ENCODE data around the gene ATP6V0B. TPM values are rescaled to one million over a fixed set of nuclear protein-coding genes. Genes with fewer than 3 reads are reported as not detected.

ATP6V0B gene
- total RNA-seq, 1 donor from 2014 or later: 129 TPM

DNA sequence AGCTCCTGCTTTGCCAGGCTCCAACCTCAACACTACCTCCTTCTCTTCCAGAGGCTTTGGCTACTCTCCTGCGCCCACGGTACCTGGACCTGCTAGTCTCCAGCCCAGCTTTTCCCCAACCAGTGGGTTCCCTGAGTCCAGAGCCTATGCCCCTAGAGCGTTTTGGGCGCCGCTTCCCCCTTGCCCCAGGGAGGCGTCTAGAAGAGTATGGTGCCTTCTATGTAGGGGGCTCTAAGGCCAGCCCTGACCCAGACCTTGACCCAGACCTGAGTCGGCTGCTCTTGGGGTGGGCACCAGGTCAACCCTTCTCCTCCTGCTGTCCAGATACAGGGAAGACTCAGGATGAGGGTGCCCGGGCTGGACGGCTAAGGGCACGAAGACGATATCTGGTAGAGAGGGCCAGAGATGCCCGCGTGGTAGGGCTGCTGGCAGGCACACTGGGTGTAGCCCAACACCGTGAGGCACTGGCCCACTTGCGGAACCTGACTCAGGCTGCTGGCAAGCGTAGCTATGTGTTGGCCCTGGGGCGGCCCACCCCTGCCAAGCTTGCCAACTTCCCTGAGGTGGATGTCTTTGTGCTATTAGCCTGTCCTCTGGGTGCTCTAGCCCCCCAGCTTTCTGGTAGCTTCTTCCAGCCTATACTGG, 3.3 kb upstream of the ATP6V0B start:
- Mint-ChIP-seq H3K9me3 (no peaks in the 10 kb centered on the region), H3K27ac (ENCODE audit: unreplicated experiment) (no peak overlapping the region), H3K4me3 (peak overlapping the region; percentile 98), H3K36me3 (ENCODE audit: low read depth) (no peaks in the 10 kb centered on the region), H3K4me1 (peaks cover 39% of the 10 kb centered on the region), H3K27me3 (ENCODE audit: low read depth) (no peaks in the 10 kb centered on the region)
- DNase-seq (ENCODE audit: low read depth, low spot score): no peak
- TF ChIP-seq, protein P1, sequence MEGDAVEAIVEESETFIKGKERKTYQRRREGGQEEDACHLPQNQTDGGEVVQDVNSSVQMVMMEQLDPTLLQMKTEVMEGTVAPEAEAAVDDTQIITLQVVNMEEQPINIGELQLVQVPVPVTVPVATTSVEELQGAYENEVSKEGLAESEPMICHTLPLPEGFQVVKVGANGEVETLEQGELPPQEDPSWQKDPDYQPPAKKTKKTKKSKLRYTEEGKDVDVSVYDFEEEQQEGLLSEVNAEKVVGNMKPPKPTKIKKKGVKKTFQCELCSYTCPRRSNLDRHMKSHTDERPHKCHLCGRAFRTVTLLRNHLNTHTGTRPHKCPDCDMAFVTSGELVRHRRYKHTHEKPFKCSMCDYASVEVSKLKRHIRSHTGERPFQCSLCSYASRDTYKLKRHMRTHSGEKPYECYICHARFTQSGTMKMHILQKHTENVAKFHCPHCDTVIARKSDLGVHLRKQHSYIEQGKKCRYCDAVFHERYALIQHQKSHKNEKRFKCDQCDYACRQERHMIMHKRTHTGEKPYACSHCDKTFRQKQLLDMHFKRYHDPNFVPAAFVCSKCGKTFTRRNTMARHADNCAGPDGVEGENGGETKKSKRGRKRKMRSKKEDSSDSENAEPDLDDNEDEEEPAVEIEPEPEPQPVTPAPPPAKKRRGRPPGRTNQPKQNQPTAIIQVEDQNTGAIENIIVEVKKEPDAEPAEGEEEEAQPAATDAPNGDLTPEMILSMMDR (conservative IDR thresholded peaks at IDR 0.05): no peak

DNA sequence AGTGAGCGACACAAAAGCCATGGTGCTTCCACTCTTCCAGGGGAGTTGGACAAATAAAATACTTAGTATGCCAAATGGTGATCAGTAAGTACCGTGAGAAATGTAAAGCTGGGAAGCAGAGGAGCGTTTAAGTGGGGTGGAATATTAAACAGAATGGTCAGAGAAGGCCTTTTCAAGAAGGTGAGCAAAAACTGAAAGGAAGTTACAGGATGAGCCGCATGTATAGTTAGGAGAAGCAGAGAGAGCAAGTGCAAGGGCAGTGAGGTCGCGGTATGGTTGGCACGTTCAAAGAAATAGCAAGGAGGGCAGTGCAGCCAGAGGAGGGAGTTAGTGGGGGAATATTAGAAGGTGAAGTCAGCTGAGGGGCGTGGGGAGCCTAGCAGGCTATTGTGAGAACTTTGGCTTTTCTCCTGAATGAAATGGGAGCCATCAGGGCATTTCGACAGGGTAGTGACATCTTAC, 748 bp upstream of the ATP6V0B start:
- H3K27ac Mint-ChIP-seq (ENCODE audit: unreplicated experiment): peak overlapping the region; percentile 93
- peaks cover 63% of the 10 kb centered on the region for H3K4me1 Mint-ChIP-seq
- peaks cover 11% of the 10 kb centered on the region for H3K36me3 Mint-ChIP-seq (ENCODE audit: low read depth)
- TF ChIP-seq, protein P1 (conservative IDR thresholded peaks at IDR 0.05): no peak
- no peak for DNase-seq (ENCODE audit: low read depth, low spot score)
- peak overlapping the region; percentile 93 for H3K4me3 Mint-ChIP-seq
- no peaks in the 10 kb centered on the region for H3K9me3 Mint-ChIP-seq
- H3K27me3 Mint-ChIP-seq (ENCODE audit: low read depth): no peaks in the 10 kb centered on the region

DNA sequence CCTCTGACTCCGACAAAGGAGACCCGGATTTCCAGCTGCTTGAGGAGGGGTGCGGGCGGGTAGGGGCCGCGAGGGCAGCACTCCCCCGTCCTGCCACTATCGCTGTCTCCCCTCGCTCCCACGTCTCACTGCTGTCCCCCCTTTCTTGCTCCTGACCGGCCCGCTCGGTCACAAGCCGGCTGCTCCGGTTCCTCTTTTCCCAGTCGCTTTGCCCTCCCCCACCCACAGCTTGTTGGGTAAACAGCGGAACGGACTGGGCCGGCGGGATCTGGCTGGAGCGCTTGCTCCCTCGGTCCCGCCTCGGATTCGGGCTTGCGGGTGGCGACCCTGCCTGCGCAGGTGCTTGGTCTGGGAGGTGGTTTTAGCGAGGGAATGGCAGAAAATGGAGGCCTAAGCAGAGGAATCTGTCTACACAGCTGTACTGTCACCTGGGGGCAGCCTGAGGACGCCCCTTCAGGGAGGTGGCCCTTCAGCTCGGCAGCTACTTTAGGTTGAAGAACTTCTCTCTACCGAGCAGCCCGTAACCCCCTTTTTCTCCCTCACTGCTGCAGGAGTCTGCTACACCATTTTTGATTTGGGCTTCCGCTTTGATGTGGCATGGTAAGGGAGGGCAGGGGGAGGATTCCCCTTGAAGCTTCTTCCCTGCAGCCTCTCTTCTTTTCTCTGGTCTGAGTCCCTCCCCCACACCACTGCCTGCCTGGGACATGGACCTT, 645 bp downstream of the ATP6V0B start:
- Mint-ChIP-seq H3K4me3 (peak overlapping the region; percentile 93), H3K27me3 (ENCODE audit: low read depth) (no peaks in the 10 kb centered on the region), H3K9me3 (no peaks in the 10 kb centered on the region), H3K27ac (ENCODE audit: unreplicated experiment) (peak overlapping the region; percentile 84), H3K4me1 (peaks cover 58% of the 10 kb centered on the region), H3K36me3 (ENCODE audit: low read depth) (peaks cover 11% of the 10 kb centered on the region)
- DNase-seq (ENCODE audit: low read depth, low spot score): no peak
- TF ChIP-seq, protein P1 (conservative IDR thresholded peaks at IDR 0.05): no peak

DNA sequence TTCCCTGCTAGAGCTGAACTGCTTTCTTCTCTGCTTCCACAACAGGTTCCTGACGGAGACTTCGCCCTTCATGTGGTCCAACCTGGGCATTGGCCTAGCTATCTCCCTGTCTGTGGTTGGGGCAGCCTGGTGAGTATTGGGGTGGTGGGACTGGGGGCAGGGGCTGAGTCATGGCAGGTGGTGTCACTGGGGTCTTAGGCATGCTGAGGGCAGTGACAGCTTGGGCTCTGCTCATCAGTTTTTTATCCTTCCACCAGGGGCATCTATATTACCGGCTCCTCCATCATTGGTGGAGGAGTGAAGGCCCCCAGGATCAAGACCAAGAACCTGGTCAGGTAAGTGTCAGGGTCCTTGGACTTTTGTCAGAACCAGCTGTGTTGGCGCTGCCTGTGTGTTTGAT, 1.3 kb downstream of the ATP6V0B start:
- H3K27ac Mint-ChIP-seq (ENCODE audit: unreplicated experiment): peak overlapping the region; percentile 84
- H3K4me3 Mint-ChIP-seq: peak overlapping the region; percentile 93
- peaks cover 14% of the 10 kb centered on the region for H3K36me3 Mint-ChIP-seq (ENCODE audit: low read depth)

DNA sequence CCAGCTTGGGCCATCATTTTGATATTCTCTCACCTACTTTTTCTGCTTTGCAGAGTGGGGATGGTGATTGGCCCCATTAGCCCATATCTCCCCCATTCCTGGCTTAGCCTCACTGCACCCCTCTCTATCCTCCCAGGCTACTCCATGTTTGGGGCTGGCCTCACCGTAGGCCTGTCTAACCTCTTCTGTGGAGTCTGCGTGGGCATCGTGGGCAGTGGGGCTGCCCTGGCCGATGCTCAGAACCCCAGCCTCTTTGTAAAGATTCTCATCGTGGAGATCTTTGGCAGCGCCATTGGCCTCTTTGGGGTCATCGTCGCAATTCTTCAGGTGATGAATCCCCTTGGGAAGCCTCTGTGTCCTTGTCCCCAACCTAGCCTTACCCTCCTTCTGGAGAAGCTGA, 2.1 kb downstream of the ATP6V0B start:
- Mint-ChIP-seq H3K4me3 (peak overlapping the region; percentile 93), H3K36me3 (ENCODE audit: low read depth) (peaks cover 14% of the 10 kb centered on the region), H3K27ac (ENCODE audit: unreplicated experiment) (no peak overlapping the region), H3K9me3 (no peaks in the 10 kb centered on the region), H3K4me1 (peaks cover 57% of the 10 kb centered on the region), H3K27me3 (ENCODE audit: low read depth) (no peaks in the 10 kb centered on the region)
- DNase-seq (ENCODE audit: low read depth, low spot score): no peak
- TF ChIP-seq, protein P1 (conservative IDR thresholded peaks at IDR 0.05): no peak

More for the DNA sequence above, 1.3 kb downstream of the ATP6V0B start:
- Mint-ChIP-seq H3K4me1 (peaks cover 57% of the 10 kb centered on the region), H3K27me3 (ENCODE audit: low read depth) (no peaks in the 10 kb centered on the region), H3K9me3 (no peaks in the 10 kb centered on the region)
- no peak for DNase-seq (ENCODE audit: low read depth, low spot score)
- TF ChIP-seq, protein P1 (conservative IDR thresholded peaks at IDR 0.05): no peak

Measured in neural crest cell (in vitro differentiated cells).